GF-D8 (cell line): Measurements from ENCODE around the gene AMZ1.
"Not testable (repeated sequence)": the region's sequence is repeated elsewhere in the genome, so short reads cannot be mapped to it uniquely, and the experiment has no call there.

Source experiments
- DNase-seq: peaks from one replicate; lab custom pipeline; 2025; lab: John Stamatoyannopoulos, UW

Gene AMZ1

GRCh38 chr7:2691011-2691707 lies 3.2 kb downstream of the AMZ1 start:
- no peak for DNase-seq

DNA sequence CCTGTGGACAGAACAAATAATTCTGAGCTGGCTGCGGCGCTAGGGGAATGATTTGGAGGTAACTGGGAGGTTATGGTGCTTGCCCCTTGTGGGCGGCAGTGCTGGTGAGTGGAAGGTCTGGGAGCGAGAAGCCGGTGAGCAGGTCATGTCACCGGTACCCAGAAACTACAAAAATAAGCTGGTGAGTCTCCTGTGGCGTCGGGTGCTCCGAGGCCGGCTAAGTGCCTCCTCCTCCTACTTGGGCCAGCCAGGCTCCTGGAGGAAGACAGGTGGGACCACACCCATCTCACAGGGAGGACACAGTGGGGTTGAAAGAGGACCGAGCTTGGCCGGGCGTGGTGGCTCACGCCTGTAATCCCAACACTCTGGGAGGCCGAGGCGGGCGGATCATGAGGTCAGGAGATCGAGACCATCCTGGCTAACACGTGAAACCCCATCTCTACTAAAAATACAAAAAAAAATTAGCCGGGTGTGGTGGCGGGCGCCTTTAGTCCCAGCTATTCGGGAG lies 4.0 kb downstream of the AMZ1 start:
- DNase-seq = not testable (repeated sequence)

DNA sequence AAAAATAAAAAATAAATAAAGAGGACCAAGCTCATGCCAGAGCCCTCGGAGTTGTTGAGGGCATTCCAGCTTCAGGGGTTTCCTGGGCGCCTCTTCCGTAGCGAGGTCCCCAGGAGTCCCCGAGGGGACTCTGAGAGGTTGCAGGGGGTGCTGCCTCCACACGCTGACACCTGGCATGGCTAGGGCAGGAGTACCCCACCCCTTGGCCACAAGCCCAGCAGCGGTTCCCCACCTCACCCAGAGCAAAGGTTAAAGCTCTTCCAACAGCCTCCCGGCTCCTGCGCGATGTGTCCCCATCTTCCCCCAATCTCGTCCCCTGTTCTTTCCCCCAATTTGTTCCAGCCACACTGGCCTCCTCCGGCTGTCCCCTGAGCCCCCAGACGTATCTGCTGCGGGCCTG lies 4.5 kb downstream of the AMZ1 start:
- DNase-seq = no peak

GRCh38 chr7:2693420-2694121 lies 5.6 kb downstream of the AMZ1 start:
- DNase-seq = not testable (repeated sequence)

GRCh38 chr7:2694122-2694436 lies 6.1 kb downstream of the AMZ1 start:
- DNase-seq = not testable (repeated sequence)

DNA sequence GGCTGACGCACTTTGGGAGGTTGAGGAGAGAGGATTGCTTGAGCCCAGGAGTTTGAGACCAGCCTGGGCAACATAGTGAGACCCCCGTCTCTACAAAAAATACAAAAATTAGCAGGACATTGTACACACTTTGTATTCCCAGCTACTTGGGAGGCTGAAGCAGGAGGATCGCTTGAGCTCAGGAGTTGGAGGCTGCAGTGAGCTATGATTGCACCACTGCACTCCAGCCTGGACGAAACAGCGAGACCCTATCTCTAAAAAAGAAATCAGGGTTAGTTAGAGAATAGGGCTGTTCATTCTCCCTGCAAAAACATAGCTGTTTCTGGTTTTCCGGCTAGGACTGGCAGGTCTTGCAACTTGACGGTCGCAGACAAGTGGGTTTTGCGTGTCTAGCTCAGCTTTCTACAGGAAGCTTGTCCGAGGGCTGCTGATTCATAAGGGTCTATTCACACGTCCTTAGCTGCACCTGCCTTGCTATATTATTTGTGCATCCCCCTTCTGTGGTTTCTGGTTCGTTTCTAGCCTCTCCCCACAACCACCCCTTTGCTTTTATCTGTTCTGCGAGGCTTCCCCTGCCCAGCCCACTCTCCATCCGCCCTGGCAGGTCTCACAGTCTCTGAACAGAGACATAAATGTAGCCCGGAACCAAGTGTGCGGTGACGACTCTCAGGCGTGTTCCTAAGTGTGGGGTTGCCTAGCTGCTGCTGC lies 10.7 kb downstream of the AMZ1 start:
- DNase-seq = peak; percentile 55

DNA sequence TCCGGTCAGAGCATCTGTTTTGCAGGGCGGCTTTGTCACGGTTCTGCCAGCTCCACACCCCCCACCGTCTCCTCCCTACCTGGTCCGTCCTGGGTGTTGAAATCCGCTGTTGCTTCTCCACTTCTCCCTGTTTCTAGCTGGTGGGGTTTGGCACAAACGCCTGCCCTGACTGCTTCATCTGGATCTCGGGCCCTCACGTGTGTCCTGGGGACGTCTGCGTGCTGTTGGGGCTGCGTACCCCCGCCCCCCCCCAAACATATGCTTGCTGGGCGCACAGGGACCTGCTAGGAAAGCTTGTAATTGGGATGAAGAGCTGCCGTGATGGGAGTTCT lies 11.3 kb downstream of the AMZ1 start:
- no peak for DNase-seq

DNA sequence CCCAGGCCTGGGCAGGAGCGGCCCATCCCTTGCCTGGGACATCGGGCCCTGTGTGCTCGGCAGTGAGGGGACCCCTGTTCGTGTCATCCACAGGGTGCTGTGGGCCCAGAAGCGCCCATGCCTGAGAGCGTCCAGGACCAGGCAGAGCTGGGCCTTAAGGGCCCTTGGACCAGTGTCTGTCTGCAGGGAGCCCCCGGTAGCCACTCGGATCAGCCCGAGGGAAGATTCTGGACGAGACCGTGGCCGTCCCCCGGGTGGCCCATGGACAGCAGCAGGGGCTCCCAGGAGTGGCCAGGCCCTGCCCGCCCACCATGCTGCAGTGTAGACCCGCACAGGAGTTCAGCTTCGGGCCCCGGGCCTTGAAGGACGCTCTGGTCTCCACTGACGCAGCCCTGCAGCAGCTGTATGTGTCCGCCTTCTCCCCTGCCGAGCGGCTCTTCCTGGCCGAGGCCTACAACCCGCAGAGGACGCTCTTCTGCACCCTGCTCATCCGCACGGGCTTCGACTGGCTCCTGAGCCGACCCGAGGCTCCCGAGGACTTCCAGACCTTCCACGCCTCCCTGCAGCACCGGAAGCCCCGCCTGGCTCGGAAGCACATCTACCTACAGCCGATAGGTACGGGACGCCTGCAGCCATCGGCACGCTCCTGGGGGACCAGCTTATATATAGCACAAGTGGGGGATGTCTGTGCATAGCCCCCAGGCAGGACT lies 12.3 kb downstream of the AMZ1 start:
- no peak for DNase-seq

- DNase-seq = no peak
Measured at GRCh38 chr7:2701424-2701823, 13.4 kb downstream of the AMZ1 start.

- DNase-seq = no peak
Measured at GRCh38 chr7:2701832-2702593, 14.0 kb downstream of the AMZ1 start.

DNA sequence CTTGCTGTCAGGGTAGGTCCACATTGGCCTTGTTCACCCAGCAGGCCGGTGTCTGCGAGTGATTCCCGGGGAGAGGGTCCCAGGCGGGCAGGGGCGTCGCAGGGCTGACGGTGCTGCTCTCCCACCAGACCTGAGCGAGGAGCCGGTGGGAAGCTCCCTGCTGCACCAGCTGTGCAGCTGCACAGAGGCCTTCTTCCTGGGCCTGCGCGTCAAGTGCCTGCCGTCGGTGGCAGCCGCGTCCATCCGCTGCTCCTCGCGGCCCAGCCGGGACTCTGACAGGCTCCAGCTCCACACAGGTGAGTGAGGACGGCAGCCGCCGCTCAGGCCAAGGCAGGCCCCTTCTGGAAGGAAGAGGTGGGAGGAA lies 14.6 kb downstream of the AMZ1 start:
- DNase-seq = no peak

- no peak for DNase-seq
Measured at GRCh38 chr7:2705371-2706096, 17.5 kb downstream of the AMZ1 start.

- DNase-seq = no peak
Measured at GRCh38 chr7:2706685-2707126, 18.7 kb downstream of the AMZ1 start.

DNA sequence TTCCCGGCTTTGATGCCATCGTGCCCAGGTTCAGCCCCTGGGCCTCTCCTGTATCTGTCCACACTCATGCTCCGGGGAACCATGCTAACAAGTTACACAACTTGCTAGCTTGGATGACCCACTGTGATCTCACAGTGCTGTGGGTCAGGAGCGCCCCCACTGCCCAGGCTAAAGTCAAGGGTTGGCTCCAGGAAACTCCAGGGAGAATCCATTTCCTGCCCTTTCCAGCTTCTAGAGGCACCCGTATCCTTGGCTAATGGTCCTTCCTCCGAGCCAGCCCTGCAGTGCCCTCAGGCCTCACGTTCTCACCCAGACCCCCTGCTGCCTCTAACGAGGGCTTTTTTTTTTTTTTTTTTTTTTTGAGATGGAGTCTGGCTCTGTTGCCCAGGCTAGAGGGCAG lies 19.5 kb downstream of the AMZ1 start:
- DNase-seq = no peak

- no peak for DNase-seq
Measured at GRCh38 chr7:2708041-2708440, 20.0 kb downstream of the AMZ1 start.

DNA sequence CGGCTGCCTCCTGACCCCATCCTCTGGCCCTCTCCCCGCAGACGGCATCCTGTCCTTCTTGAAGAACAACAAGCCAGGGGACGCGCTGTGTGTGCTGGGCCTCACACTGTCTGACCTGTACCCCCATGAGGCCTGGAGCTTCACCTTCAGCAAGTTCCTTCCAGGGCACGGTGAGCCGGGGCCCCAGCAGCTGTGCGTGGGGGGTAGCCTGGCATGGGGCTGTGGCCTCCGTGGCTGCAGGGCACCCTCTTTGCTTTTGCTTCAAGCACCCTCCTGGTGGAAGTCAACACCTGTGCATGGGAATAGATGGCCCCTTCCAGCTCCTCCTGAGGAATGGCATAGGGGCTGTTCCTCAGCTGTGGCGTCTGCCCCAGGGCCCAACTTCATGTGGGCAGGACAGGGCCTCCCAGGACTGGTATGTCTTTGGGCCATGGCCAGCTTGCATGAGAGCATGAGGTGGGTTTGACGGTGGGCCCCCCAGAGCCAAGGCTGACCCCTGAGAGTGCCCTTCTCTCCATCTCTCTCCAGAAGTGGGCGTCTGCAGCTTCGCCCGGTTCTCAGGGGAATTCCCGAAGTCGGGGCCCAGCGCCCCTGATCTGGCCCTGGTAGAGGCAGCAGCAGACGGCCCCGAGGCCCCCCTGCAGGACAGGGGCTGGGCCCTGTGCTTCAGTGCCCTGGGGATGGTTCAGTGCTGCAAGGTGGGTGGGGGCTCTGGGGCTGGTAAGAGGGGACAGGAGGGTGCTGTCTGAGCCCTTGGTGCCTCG lies 20.7 kb downstream of the AMZ1 start:
- DNase-seq = no peak

GRCh38 chr7:2709553-2710285 lies 21.7 kb downstream of the AMZ1 start:
- peak; percentile 11 for DNase-seq

GRCh38 chr7:2710286-2710655 lies 22.3 kb downstream of the AMZ1 start:
- no peak for DNase-seq

- peak; percentile 56 for DNase-seq
Measured at GRCh38 chr7:2710901-2711551, 23.0 kb downstream of the AMZ1 start.
